HepG2 (cell line): ENCODE data around the gene MCAM. TPM values are rescaled to one million over a fixed set of nuclear protein-coding genes. Genes with fewer than 3 reads are reported as not detected.

ENCODE experiments used
- ATAC-seq: fragments of 200-7000 bp; cut with Tn5 transposase; 3 replicates; pipeline ENCODE4 v1.9.1; 2020; ENCODE audit warnings: mild to moderate bottlenecking, moderate library complexity
- BruUV-seq: library from RNA; stranded (reverse); fragments of 400-500 nt; replicated peaks from 2 replicates; lab custom pipeline; 2021; lab: Mats Ljungman, UMichigan
- CTCF ChIA-PET: fragments of 300-600 bp; formaldehyde crosslinking; extraction: SDS; loops from one replicate; lab custom pipeline; 2021; ENCODE audit warnings: low total read pairs, inconsistent platforms, low intra/inter-chr PET ratio; lab: Yijun Ruan, JAX
- POLR2A ChIA-PET: fragments of 350-600 bp; sonication (Branson Sonifier 250); formaldehyde crosslinking; loops from one replicate; lab custom pipeline; 2020; ENCODE audit warnings: antibody characterized with exemption, inconsistent platforms; lab: Yijun Ruan, JAX
- DNase-seq: peaks from one replicate; pipeline ENCODE4 v3.0.0-alpha.2; 2015; ENCODE audit warnings: low spot score
- FAIRE-seq: peaks from 3 replicates; lab custom pipeline; 2011; peaks lifted over from hg19 to GRCh38; lab: Jason Lieb, UNC
- H2AFZ ChIP-seq: one replicate; pipeline ENCODE4 v1.6.1; 2011; ENCODE audit warnings: low read length, inconsistent platforms
- H3K27ac ChIP-seq: fragments of 300-600 bp; 3 replicates; pipeline ENCODE4 v1.8.0; 2011; ENCODE audit warnings: mixed run types, mild to moderate bottlenecking, mixed read lengths, low read length, inconsistent platforms; ENCODE audit not compliant: insufficient read depth; ENCODE audit errors: extremely low read length
- H3K27me3 ChIP-seq, 2 experiments: fragments of 200-600 bp in 1 of 2; 2 replicates in 1 of 2; 3 replicates in 1 of 2; pipeline versions ENCODE4 v1.6.0 to v1.8.0; 2011; ENCODE audit warnings: low read length in 2 of 2, mild to moderate bottlenecking in 2 of 2, moderate library complexity in 2 of 2, inconsistent platforms in 1 of 2; ENCODE audit not compliant: insufficient read depth in 2 of 2, control insufficient read depth in 1 of 2
- H3K36me3 ChIP-seq, 2 experiments: fragments of 200-600 bp in 1 of 2; replicated peaks in 1 of 2; 2 replicates in 1 of 2; 3 replicates in 1 of 2; pipeline versions ENCODE4 v1.5.1 to v1.8.0; 2011; ENCODE audit warnings: low read length in 2 of 2, inconsistent platforms in 1 of 2; ENCODE audit not compliant: insufficient read depth in 2 of 2, control insufficient read depth in 1 of 2
- H3K4me1 ChIP-seq: 2 replicates; pipeline ENCODE4 v1.5.1; 2012; ENCODE audit warnings: low read length, inconsistent platforms; ENCODE audit not compliant: insufficient read depth
- H3K4me2 ChIP-seq: 2 replicates; pipeline ENCODE4 v1.6.0; 2011; ENCODE audit warnings: low read depth, low read length, inconsistent platforms
- H3K4me3 ChIP-seq, 3 experiments: fragments of 200-600 bp in 1 of 3; sonication (generic), shearing (Covaris generic) in 1 of 3; replicated peaks in 1 of 3; 2 replicates each; pipeline ENCODE4 v1.5.1; 2011 to 2016; ENCODE audit warnings: low read length in 3 of 3, inconsistent platforms in 2 of 3, low read depth in 2 of 3, mild to moderate bottlenecking in 2 of 3, control low read depth in 1 of 3, mixed read lengths in 1 of 3; ENCODE audit not compliant: insufficient read depth in 1 of 3
- H3K79me2 ChIP-seq: one replicate; pipeline ENCODE4 v1.6.1; 2011; ENCODE audit warnings: low read length, inconsistent platforms; ENCODE audit not compliant: insufficient read depth
- H3K9ac ChIP-seq: 2 replicates; pipeline ENCODE4 v1.6.0; 2011; ENCODE audit warnings: mild to moderate bottlenecking, low read depth, low read length, inconsistent platforms; ENCODE audit not compliant: insufficient read depth
- H3K9me3 ChIP-seq: 2 replicates; pipeline ENCODE4 v1.5.1; 2012; ENCODE audit warnings: mild to moderate bottlenecking, low read length
- H4K20me1 ChIP-seq: 2 replicates; pipeline ENCODE4 v1.6.0; 2011; ENCODE audit warnings: inconsistent platforms, mild to moderate bottlenecking, low read length, moderate library complexity; ENCODE audit not compliant: insufficient read depth
- AHR ChIP-seq: IDR thresholded peaks from 2 replicates; pipeline ENCODE4 v1.6.1; 2018; ENCODE audit warnings: missing genetic modification reagents, missing compliant biosample characterization
- CBFB ChIP-seq: sonication (generic); formaldehyde crosslinking; IDR thresholded peaks from 2 replicates; pipeline ENCODE4 v1.4.0; 2020; ENCODE audit warnings: missing genetic modification reagents
- NR2F1 ChIP-seq, 2 experiments: fragments of 450-650 bp in 1 of 2; formaldehyde crosslinking in 1 of 2; IDR thresholded peaks; 2 replicates each; pipeline versions ENCODE4 v1.5.0 to v1.6.1; 2016 to 2020; ENCODE audit warnings: mild to moderate bottlenecking in 1 of 2, missing compliant biosample characterization in 1 of 2, missing genetic modification reagents in 1 of 2, moderate library complexity in 1 of 2
- SMAD9 ChIP-seq: sonication (generic); formaldehyde crosslinking; IDR thresholded peaks from 2 replicates; pipeline ENCODE4 v1.5.1; 2020; ENCODE audit warnings: mild to moderate bottlenecking, missing genetic modification reagents
- SP4 ChIP-seq: sonication (generic); formaldehyde crosslinking; IDR thresholded peaks from 2 replicates; pipeline ENCODE4 v1.8.1; 2023; ENCODE audit warnings: mild to moderate bottlenecking, missing genetic modification reagents
- TP53 ChIP-seq: sonication (generic); formaldehyde crosslinking; conservative IDR thresholded peaks from 2 replicates; pipeline ENCODE4 v1.4.0; 2020; ENCODE audit warnings: missing genetic modification reagents
- ZMYM4 ChIP-seq: sonication (generic); formaldehyde crosslinking; IDR thresholded peaks from 2 replicates; pipeline ENCODE4 v1.8.1; 2023; ENCODE audit warnings: mild to moderate bottlenecking, missing genetic modification reagents
- WGBS: methylation state at CpG from one replicate; pipeline ENCODE4 v1.1.6; 2017; ENCODE audit warnings: low lambda C conversion rate; 5-methylcytosine and 5-hydroxymethylcytosine counted together
- in situ Hi-C: cut with HindIII; loops from 2 replicates; pipeline ENCODE4 v1.10.0; 2017; ENCODE audit warnings: low pct_unique_long_range_greater_than_20kb; ENCODE audit not compliant: extremely low pct_ligation_motif_present
- intact Hi-C: fragments of 100-400 bp; cut with micrococcal nuclease; formaldehyde crosslinking; loops from one replicate; pipeline ENCODE4 v1.10.0; 2022; ENCODE audit not compliant: unreplicated experiment
- polyA plus RNA-seq, 8 experiments: library from polyadenylated mRNA; depleted of rRNA in 3 of 8; stranded (reverse) in 7 of 8; unstranded in 1 of 8; fragments of >200 nt; fragmentation: Illumina TruSeq in 4 of 8; extraction: Trizol in 4 of 8; gene quantifications; 2 replicates each; pipeline versions ENCODE4 v1.2.1 to v1.2.3, GENCODE V29; 2011 to 2016; ENCODE audit warnings: low read depth in 4 of 8, missing spikeins in 1 of 8, mixed read lengths in 1 of 8; ENCODE audit not compliant: insufficient read depth in 1 of 8
- total RNA-seq, 5 experiments: library from RNA; depleted of rRNA; stranded (reverse); fragments of >200 nt; fragmentation: Illumina TruSeq; extraction: Trizol; gene quantifications; 2 replicates each; pipeline ENCODE4 v1.2.3, GENCODE V29; 2016; ENCODE audit warnings: low read depth in 1 of 5

Gene MCAM
- total and polyA plus RNA-seq, 2 of the 13 experiments (the other 11 are each of a cell fraction or from before 2014, with no cell fraction given) = 12.1 to 15.2 TPM

GRCh38 chr11:119309953-119310681, 6.8 kb downstream of the MCAM start:
- POLR2A ChIA-PET = interaction anchor here (0.8 kb wide), 1 partner anchor 24 kb away, joined by 3 read pairs; the partner anchor contains the start of gene RNF26
- Histone ChIP-seq H3K27ac (no peak overlapping the region), H3K27me3 (no peaks in the 10 kb centered on the region), H3K4me1 (peaks cover 22% of the 10 kb centered on the region), H4K20me1 (no peaks in the 10 kb centered on the region), H3K9me3 (no peaks in the 10 kb centered on the region), H2AFZ (no peak overlapping the region), H3K36me3 (peaks cover 0 to 3% of the 10 kb centered on the region in 2 experiments; a peak in 1 of 5 replicates), H3K4me2 (no peak overlapping the region), H3K9ac (no peak overlapping the region), H3K4me3 (no peak overlapping the region), H3K79me2 (no peaks in the 10 kb centered on the region)
- 93% methylated on average over 17 of the region's 17 CpGs for WGBS
- no TSS peak for BruUV-seq
- FAIRE-seq (no peak), DNase-seq (no peak), ATAC-seq (no peak)
- TF ChIP-seq SMAD9 (CRISPR knock-in tag) (no peak), TP53 (no peak), SP4 (CRISPR knock-in tag) (no peak)
- in situ Hi-C loops (no loop called here), intact Hi-C loops (no loop called here)
- CTCF ChIA-PET = no interaction called here

- FAIRE-seq = no peak
Measured at GRCh38 chr11:119309411-119309810, 7.5 kb downstream of the MCAM start.

More at GRCh38 chr11:119309411-119309810, 7.5 kb downstream of the MCAM start:
- no peaks in the 10 kb centered on the region for H3K9me3 ChIP-seq
- CTCF ChIA-PET = no interaction called here
- no peak for TF ChIP-seq AHR
- TF ChIP-seq CBFB (CRISPR knock-in tag) = no peak
- no peak for TF ChIP-seq NR2F1 (CRISPR knock-in tag; IDR thresholded peaks at IDR 0.05)
- no peak for TF ChIP-seq ZMYM4
- H4K20me1 ChIP-seq = no peaks in the 10 kb centered on the region
- ATAC-seq (no peak), DNase-seq (no peak)
- no peak overlapping the region for H3K4me3 ChIP-seq
- peaks cover 0 to 3% of the 10 kb centered on the region in 2 experiments; a peak in 1 of 5 replicates for H3K36me3 ChIP-seq
- H3K79me2 ChIP-seq = no peaks in the 10 kb centered on the region
- no peak overlapping the region for H3K27ac ChIP-seq
- WGBS = over 99% methylated on average over 11 of the region's 11 CpGs
- H3K4me2 ChIP-seq = no peak overlapping the region
- no peaks in the 10 kb centered on the region for H3K27me3 ChIP-seq
- no TSS peak for BruUV-seq
- POLR2A ChIA-PET = interaction anchor here (0.8 kb wide), 1 partner anchor 25 kb away, joined by 3 read pairs; the partner anchor contains the start of gene RNF26
- H2AFZ ChIP-seq = no peak overlapping the region
- intact Hi-C loops (no loop called here), in situ Hi-C loops (no loop called here)
- H3K9ac ChIP-seq = no peak overlapping the region
- peaks cover 22% of the 10 kb centered on the region for H3K4me1 ChIP-seq
